ENCODE results near the gene PRKN. TPM values are rescaled to one million over a fixed set of nuclear protein-coding genes. Genes with fewer than 3 reads are reported as not detected.

Gene PRKN
- total and polyA plus RNA-seq, 9 donors, result 3.0 to 15.0 (median 9.2) TPM

- intact Hi-C loops (cut with DNase I), result no loop called here
- H3K4me1 ChIP-seq (ENCODE audit: insufficient read depth), result no peaks in the 10 kb centered on the region
- H3K9me3 ChIP-seq, result no peaks in the 10 kb centered on the region
- TF ChIP-seq CTCF (IDR thresholded peaks at IDR 0.05) (no peak), POLR2A (IDR thresholded peaks at IDR 0.05) (no peak), EP300 (IDR thresholded peaks at IDR 0.05) (no peak)
- H3K4me3 ChIP-seq, result no peak overlapping the region
- no peaks in the 10 kb centered on the region for H3K36me3 ChIP-seq
- no peaks in the 10 kb centered on the region for H3K27me3 ChIP-seq
- no peak overlapping the region for H3K27ac ChIP-seq
- 83 to 86% (median 85%) methylated on average over 7 of the region's 7 CpGs for WGBS, 3 donors
- DNase-seq, result no peak
Observed at GRCh38 chr6:161596807-161597520, 1130.6 kb downstream of the PRKN start.

DNA sequence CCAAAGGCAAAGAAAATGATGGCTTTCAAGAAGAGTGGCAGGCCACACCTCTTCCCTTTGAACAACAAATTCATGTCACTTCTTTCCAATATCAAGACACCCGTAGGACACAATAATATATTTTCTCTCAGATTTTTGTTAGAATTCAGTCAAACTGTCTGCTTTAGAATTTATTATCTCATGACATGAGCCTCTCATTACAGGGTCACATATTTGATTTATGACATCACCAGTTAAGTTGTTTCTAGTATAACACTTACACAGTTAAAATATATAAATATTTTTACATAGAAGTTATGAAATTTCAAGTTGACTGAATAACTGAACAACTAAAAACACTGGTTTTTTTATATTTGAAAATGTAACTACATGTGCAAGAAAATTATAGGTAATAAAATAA, 1133.2 kb downstream of the PRKN start:
- no peak for DNase-seq
- Histone ChIP-seq H3K27me3 (no peaks in the 10 kb centered on the region), H3K9me3 (no peaks in the 10 kb centered on the region), H3K36me3 (no peaks in the 10 kb centered on the region), H3K4me3 (no peak overlapping the region), H3K4me1 (ENCODE audit: insufficient read depth) (no peaks in the 10 kb centered on the region), H3K27ac (no peak overlapping the region)
- intact Hi-C loops (cut with DNase I), result no loop called here
- TF ChIP-seq EP300 (IDR thresholded peaks at IDR 0.05), result no peak
- no peak for TF ChIP-seq CTCF (IDR thresholded peaks at IDR 0.05)
- TF ChIP-seq POLR2A (IDR thresholded peaks at IDR 0.05), result no peak
- WGBS, 3 donors, result 80 to 94% (median 85%) methylated on average over 1 of the region's 1 CpG

GRCh38 chr6:161590961-161591627, 1136.5 kb downstream of the PRKN start:
- Histone ChIP-seq H3K4me1 (ENCODE audit: insufficient read depth) (no peaks in the 10 kb centered on the region), H3K4me3 (no peak overlapping the region), H3K9me3 (no peaks in the 10 kb centered on the region), H3K36me3 (no peaks in the 10 kb centered on the region), H3K27me3 (no peaks in the 10 kb centered on the region), H3K27ac (no peak overlapping the region)
- no peak for DNase-seq
- intact Hi-C loops (cut with DNase I), result no loop called here
- TF ChIP-seq CTCF (IDR thresholded peaks at IDR 0.05) (no peak), EP300 (IDR thresholded peaks at IDR 0.05) (no peak), POLR2A (IDR thresholded peaks at IDR 0.05) (no peak)
- 41 to 63% (median 62%) methylated on average over 5 of the region's 5 CpGs for WGBS, 3 donors

- Histone ChIP-seq H3K4me3 (no peak overlapping the region), H3K27me3 (no peaks in the 10 kb centered on the region), H3K36me3 (no peaks in the 10 kb centered on the region), H3K27ac (no peak overlapping the region), H3K9me3 (no peaks in the 10 kb centered on the region), H3K4me1 (ENCODE audit: insufficient read depth) (no peaks in the 10 kb centered on the region)
- intact Hi-C loops (cut with DNase I), result no loop called here
- 56 to 71% (median 60%) methylated on average over 2 of the region's 2 CpGs for WGBS, 3 donors
- DNase-seq, result no peak
- TF ChIP-seq EP300 (IDR thresholded peaks at IDR 0.05) (no peak), POLR2A (IDR thresholded peaks at IDR 0.05) (no peak), CTCF (IDR thresholded peaks at IDR 0.05) (no peak)
Observed at GRCh38 chr6:161586887-161587286, 1140.7 kb downstream of the PRKN start.
